GM19452 (cell line): ENCODE measurements around the gene TYW3.

ENCODE experiments used
- ATAC-seq: cut with Tn5 transposase; IDR thresholded peaks from one replicate; pipeline ENCODE4 v1.9.1; 2021; ENCODE audit not compliant: unreplicated experiment

Gene TYW3

GRCh38 chr1:74790453-74790852, 57.5 kb downstream of the TYW3 start:
- ATAC-seq: no peak

GRCh38 chr1:74791491-74791890, 58.5 kb downstream of the TYW3 start:
- no peak for ATAC-seq

- ATAC-seq: no peak
Measured at GRCh38 chr1:74799119-74799657, 66.2 kb downstream of the TYW3 start.

GRCh38 chr1:74811436-74812179, 78.7 kb downstream of the TYW3 start:
- ATAC-seq: peak; percentile 46

GRCh38 chr1:74812180-74812541, 79.2 kb downstream of the TYW3 start:
- peak; percentile 95 for ATAC-seq
